ENCODE measurements around the gene IWS1.
"Not testable (repeated sequence)": the region's sequence is repeated elsewhere in the genome, so short reads cannot be mapped to it uniquely, and the experiment has no call there.

Gene IWS1

GRCh38 chr2:127526132-127527000, at the start of gene IWS1:
Gene IWS1, minus strand, starts transcription at chr2:127526489. Its CDS starts 281 bp downstream, at chr2:127526208.
- peak; percentile 73 to 74 for DNase-seq (ENCODE audit: low read depth in 2 of 2)

GRCh38 chr2:127575941-127576432, 49.7 kb upstream of the IWS1 start:
- no peak for DNase-seq (ENCODE audit: low read depth in 2 of 2)

- no peak for DNase-seq (ENCODE audit: low read depth in 2 of 2)
These were observed 49.0 kb upstream of the IWS1 start for GRCh38 chr2:127575185-127575765.

- no peak for DNase-seq (ENCODE audit: low read depth in 2 of 2)
These were observed 48.4 kb upstream of the IWS1 start for GRCh38 chr2:127574656-127575055.

GRCh38 chr2:127573771-127574170, 47.5 kb upstream of the IWS1 start:
- no peak for DNase-seq (ENCODE audit: low read depth in 2 of 2)

DNA sequence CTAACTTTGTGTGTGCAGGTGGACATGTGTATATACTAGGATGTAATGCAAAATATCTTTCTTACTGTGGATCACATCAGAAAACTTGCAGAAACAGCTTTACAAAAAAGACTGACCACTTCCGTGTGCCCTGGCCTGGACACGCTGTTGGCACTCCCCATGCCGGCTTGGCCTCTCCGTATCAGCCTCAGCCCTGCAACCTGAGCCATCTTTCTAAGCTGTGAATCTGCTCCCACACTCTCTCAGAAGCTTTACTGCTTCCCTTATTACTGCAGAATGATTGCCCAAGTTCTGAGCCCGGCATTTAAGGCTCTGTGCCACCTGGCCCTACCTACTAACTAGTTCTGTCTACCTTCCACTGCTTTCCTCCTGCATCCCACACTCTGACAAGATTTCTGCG, 47.0 kb upstream of the IWS1 start:
- DNase-seq (ENCODE audit: low read depth in 2 of 2) = no peak

DNA sequence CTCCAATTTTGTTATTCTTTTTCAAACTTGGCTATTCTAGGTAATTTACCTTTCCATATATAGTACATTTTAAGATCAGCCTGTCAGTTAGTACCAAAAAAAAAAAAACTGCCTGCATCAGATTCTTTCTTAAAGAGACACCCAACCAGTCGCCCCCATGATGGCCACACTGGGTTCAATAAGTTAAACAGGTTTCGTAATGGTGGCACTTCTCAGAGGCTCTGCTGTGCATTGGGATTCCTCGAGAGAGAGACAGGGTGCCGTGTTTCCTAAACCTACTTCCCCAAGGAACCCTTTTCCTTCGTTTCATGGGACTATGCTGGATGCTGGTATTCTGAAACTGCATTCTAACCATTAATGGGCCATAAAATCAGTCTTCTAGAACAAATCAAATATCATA, 46.6 kb upstream of the IWS1 start:
- DNase-seq (ENCODE audit: low read depth in 2 of 2) = no peak

DNA sequence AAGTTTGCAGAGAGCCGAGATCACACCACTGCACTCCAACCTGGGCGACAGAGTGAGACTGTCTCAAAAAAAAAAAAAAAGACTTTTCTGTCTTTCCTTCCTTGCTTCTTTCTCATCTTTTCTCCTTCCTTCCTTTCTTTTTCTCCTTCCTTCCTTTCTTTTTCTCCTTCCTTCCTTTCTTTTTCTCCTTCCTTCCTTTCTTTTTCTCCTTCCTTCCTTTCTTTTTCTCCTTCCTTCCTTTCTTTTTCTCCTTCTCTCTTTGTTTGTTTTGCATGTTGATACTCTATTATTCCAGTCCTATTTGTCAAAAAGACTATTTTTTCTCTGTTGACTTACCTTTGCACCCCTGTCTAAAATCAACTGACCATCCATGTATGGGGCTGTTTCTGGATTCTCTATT, 46.1 kb upstream of the IWS1 start:
- DNase-seq (ENCODE audit: low read depth in 2 of 2) = not testable (repeated sequence)

- DNase-seq (ENCODE audit: low read depth in 2 of 2) = no peak
These were observed 44.3 kb upstream of the IWS1 start for GRCh38 chr2:127570282-127571250.

DNA sequence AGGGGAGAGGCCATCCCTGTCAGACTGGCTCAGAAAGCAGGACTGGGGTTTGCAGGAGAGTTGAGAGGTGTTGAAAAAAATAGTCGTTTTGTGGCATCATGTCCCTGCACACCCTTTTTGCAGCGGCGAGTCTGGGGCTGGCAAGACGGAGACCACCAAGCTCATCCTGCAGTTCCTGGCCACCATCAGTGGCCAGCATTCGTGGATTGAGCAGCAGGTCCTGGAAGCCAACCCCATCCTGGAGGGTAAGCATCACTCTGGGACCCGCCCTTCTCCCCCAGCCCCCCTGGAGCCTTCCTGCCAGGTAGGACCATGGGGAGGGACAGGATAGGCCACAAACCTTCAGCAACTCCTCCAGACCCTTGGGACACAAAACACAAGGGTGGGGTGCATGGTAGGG, 43.4 kb upstream of the IWS1 start:
- DNase-seq (ENCODE audit: low read depth in 2 of 2) = no peak

DNA sequence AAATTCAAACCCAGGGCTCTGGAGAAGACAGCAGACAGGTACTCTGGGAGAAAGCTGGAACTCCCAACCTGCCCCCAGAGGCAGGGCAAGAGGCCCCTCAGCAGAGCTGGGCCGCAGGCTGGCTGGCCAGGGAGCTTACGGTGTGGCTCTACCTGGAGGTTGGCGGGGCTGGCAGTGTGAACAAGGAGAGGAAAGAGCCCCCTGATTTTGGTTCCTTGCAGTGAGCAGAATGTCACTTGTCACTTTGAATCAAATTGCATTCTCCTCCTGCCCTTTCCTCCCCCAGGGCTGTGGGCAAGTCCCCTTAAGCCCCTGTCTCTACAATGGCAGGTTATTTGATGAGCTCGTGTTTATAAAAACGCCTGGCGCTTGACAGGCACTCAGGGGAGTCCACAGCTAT, 41.8 kb upstream of the IWS1 start:
- DNase-seq (ENCODE audit: low read depth in 2 of 2) = no peak

GRCh38 chr2:127567351-127567854, 41.1 kb upstream of the IWS1 start:
- DNase-seq (ENCODE audit: low read depth in 2 of 2) = no peak

GRCh38 chr2:127566576-127566975, 40.3 kb upstream of the IWS1 start:
- DNase-seq (ENCODE audit: low read depth in 2 of 2) = no peak

- no peak for DNase-seq (ENCODE audit: low read depth in 2 of 2)
These were observed 39.8 kb upstream of the IWS1 start for GRCh38 chr2:127566139-127566417.

DNA sequence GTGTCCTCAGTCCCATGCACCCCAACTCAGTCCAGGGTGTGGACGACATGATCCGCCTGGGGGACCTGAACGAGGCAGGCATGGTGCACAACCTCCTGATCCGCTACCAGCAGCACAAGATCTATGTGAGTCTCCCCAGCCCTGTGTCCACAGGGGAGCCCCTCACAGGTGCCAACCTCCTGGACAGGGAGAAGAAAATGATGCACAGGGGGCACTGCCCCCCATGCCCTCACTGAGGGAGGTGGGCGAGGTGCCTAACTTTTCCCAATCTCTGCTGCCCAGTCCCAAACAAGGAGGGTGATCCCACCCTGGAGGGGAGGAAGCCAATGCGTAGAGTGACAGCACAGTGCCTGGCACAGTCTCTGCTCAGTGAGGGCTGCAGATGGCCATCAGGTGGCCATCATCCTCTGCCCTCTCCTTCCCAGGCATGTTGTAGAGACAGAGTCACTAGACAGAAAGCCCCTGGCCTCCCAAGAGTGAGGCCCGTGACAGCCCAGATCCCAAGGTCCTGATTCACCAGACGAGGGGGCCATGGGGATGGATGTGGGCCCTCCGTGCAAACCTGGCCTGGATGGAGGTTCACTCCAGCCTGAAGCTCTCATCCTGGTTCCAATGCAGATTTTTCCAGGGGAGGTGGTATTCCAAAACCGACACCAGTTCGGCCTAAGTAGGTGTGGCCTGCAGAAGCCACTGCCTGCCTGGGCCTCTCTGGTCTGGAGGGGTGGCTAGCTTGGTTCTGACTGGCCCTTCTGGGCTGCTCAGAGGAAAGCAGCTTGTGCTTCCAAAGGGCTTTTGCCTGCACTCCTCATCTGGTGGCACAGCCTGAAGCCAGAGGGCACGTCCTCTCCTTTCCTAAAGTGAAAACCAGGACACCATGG, 39.2 kb upstream of the IWS1 start:
- no peak for DNase-seq (ENCODE audit: low read depth in 2 of 2)

GRCh38 chr2:127564429-127565260, 38.4 kb upstream of the IWS1 start:
- no peak for DNase-seq (ENCODE audit: low read depth in 2 of 2)

DNA sequence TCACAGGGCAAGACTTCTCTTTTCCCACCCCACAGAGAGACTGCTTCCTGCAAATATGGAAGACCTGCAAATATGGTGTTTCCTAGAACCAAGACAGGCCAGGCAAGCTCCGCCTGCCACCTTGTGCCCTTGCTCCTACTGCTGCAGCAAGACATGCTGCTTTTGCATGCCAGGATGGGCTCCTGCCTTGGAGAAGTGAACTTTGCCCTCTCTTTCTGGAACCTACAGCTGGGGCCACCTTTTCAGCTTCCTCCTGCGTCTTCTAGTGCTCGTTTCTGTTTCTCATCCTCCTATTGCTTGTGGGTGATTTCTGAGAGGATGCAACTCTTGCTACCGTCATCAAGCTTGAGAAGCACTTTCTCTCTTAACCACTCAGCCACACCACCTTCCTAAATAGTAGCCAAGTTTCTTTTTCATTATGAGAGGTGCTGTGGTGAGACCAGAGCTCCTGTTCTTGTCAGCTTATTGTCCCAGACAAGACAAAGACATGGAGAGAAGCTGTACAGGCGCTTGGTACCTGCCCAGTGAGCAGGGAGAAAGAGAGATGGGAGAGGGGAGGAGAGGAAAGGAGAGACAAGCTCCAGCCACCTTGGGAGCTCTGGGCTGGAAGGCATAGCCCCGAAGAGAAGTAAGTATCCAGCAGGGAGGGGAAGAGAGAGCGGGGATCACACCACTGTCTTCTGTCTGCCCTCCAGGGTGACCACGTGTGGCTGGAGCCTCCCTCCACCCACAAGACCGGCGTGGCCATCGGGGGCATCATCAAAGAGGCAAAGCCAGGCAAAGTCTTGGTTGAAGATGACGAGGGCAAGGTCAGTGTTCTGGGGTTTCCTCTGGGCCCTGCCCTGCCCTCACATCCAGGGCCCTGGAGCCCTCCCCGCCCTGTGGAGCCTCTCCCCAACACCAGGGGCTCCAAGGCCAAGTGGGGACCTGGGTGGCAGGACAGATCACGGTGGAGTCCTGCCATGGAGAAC, 37.5 kb upstream of the IWS1 start:
- DNase-seq (ENCODE audit: low read depth in 2 of 2) = no peak

DNA sequence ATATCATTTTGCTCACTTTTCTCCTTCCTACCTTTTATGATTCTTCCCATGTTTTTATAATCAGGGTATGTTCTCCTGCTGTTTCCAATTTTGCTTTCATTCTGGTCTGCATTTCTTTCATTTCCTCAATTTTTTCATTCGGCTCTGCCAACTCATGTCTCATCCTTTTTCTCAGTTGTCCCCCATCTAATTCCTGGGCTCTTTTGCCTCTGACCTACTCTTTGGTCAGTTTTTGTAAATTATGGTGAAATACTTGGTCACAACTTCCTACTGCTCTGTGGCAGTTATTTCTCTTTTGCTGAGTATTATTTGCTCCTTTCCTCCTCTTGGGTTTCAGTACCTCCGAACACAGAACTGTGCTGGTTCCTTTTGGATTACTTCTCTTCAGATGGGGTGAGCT, 36.6 kb upstream of the IWS1 start:
- no peak for DNase-seq (ENCODE audit: low read depth in 2 of 2)

DNA sequence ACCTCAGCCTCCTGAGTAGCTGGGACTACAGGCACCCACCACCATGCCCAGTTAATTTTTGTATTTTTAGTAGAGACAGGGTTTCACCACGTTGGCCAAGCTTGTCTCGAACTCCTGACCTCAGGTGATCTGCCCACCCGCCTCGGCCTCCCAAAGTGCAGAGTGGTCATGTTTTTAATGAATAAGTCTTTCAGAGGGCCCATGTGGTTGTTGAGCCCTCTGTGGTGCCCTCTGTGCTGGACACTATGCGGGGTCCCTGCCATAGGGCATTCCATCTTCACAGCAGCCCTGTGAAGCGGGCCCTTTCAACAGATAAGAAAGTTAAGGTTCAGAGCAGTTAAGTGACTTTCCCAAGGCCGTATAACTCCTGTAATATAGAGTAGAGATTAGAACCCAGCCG, 35.1 kb upstream of the IWS1 start:
- no peak for DNase-seq (ENCODE audit: low read depth in 2 of 2)

Measured in stimulated activated CD4-positive, alpha-beta T cell treated with anti-CD3 and anti-CD28 coated beads, Interleukin-1b, Interleukin-23, amount 100 ng/mL, for 1 hour (primary cell).